Type B pancreatic cell (in vitro differentiated cells): ENCODE data around the gene PAPOLB. TPM values are rescaled to one million over a fixed set of nuclear protein-coding genes. Genes with fewer than 3 reads are reported as not detected.

Experiments
- DNase-seq: peaks from one replicate; pipeline ENCODE4 v3.0.0; 2021; ENCODE audit warnings: mixed read lengths; ENCODE audit not compliant: unreplicated experiment; ENCODE audit errors: extremely low spot score
- H3K27ac Mint-ChIP-seq: 2 replicates; pipeline ENCODE4 v1.8.0; 2021; ENCODE audit warnings: mild to moderate bottlenecking, mixed read lengths
- H3K27me3 Mint-ChIP-seq: 2 replicates; pipeline ENCODE4 v1.8.0; 2021; ENCODE audit warnings: mixed read lengths
- H3K36me3 Mint-ChIP-seq: 2 replicates; pipeline ENCODE4 v1.8.0; 2021; ENCODE audit warnings: mixed read lengths
- H3K4me1 Mint-ChIP-seq: one replicate; pipeline ENCODE4 v1.8.0; 2021; ENCODE audit warnings: mixed read lengths; ENCODE audit not compliant: unreplicated experiment
- H3K4me3 Mint-ChIP-seq: 2 replicates; pipeline ENCODE4 v1.8.0; 2021; ENCODE audit warnings: mild to moderate bottlenecking, mixed read lengths
- H3K9me3 Mint-ChIP-seq: 2 replicates; pipeline ENCODE4 v1.8.0; 2021; ENCODE audit warnings: mixed read lengths
- CTCF ChIP-seq: fragments of 200-600 bp; sonication (generic); conservative IDR thresholded peaks from 2 replicates; pipeline ENCODE4 v1.5.0; 2021; ENCODE audit warnings: antibody characterized with exemption, mild to moderate bottlenecking
- total RNA-seq: library from RNA; stranded (reverse); gene quantifications from 2 replicates; pipeline ENCODE4 v1.2.1, GENCODE V29; 2021; ENCODE audit warnings: low replicate concordance

PAPOLB gene
- total RNA-seq, 1 donor from 2014 or later: 0.56 TPM

GRCh38 chr7:4837803-4838625 is 23.8 kb downstream of the PAPOLB start:
- no peaks in the 10 kb centered on the region for H3K36me3 Mint-ChIP-seq
- no peak overlapping the region for H3K4me3 Mint-ChIP-seq
- DNase-seq: no peak
- no peaks in the 10 kb centered on the region for H3K9me3 Mint-ChIP-seq
- peak overlapping the region; percentile 70 for H3K27ac Mint-ChIP-seq
- peaks cover 4% of the 10 kb centered on the region for H3K27me3 Mint-ChIP-seq
- TF ChIP-seq CTCF: no peak
- peaks cover 7% of the 10 kb centered on the region for H3K4me1 Mint-ChIP-seq

GRCh38 chr7:4837041-4837802 is 24.6 kb downstream of the PAPOLB start:
- H3K4me3 Mint-ChIP-seq: no peak overlapping the region
- peak overlapping the region; percentile 70 for H3K27ac Mint-ChIP-seq
- H3K9me3 Mint-ChIP-seq: no peaks in the 10 kb centered on the region
- peaks cover 4% of the 10 kb centered on the region for H3K27me3 Mint-ChIP-seq
- TF ChIP-seq CTCF: no peak
- H3K4me1 Mint-ChIP-seq: peaks cover 7% of the 10 kb centered on the region
- no peaks in the 10 kb centered on the region for H3K36me3 Mint-ChIP-seq
- DNase-seq: no peak

GRCh38 chr7:4836206-4836661 is 25.6 kb downstream of the PAPOLB start:
- TF ChIP-seq CTCF: no peak
- Mint-ChIP-seq H3K4me3 (no peak overlapping the region), H3K4me1 (peaks cover 7% of the 10 kb centered on the region), H3K9me3 (no peaks in the 10 kb centered on the region), H3K27me3 (peaks cover 4% of the 10 kb centered on the region), H3K36me3 (no peaks in the 10 kb centered on the region), H3K27ac (no peak overlapping the region)
- no peak for DNase-seq

GRCh38 chr7:4835398-4836205 is 26.2 kb downstream of the PAPOLB start:
- H3K27me3 Mint-ChIP-seq: peaks cover 4% of the 10 kb centered on the region
- H3K4me1 Mint-ChIP-seq: peaks cover 7% of the 10 kb centered on the region
- DNase-seq: no peak
- no peak overlapping the region for H3K4me3 Mint-ChIP-seq
- H3K9me3 Mint-ChIP-seq: no peaks in the 10 kb centered on the region
- no peak for TF ChIP-seq CTCF
- H3K27ac Mint-ChIP-seq: no peak overlapping the region
- H3K36me3 Mint-ChIP-seq: no peaks in the 10 kb centered on the region

GRCh38 chr7:4834601-4835397 is 27.0 kb downstream of the PAPOLB start:
- H3K27ac Mint-ChIP-seq: no peak overlapping the region
- peaks cover 4% of the 10 kb centered on the region for H3K27me3 Mint-ChIP-seq
- peaks cover 4% of the 10 kb centered on the region for H3K36me3 Mint-ChIP-seq
- H3K4me1 Mint-ChIP-seq: peaks cover 13% of the 10 kb centered on the region
- TF ChIP-seq CTCF: no peak
- H3K4me3 Mint-ChIP-seq: no peak overlapping the region
- H3K9me3 Mint-ChIP-seq: peaks cover 3% of the 10 kb centered on the region
- DNase-seq: no peak
